ENCODE measurements around the gene EML4.
"Not testable (repeated sequence)": the region's sequence is repeated elsewhere in the genome, so short reads cannot be mapped to it uniquely, and the experiment has no call there.

The EML4 gene

GRCh38 chr2:42172566-42172965 lies 3.4 kb downstream of the EML4 start:
- no peak for DNase-seq (ENCODE audit: low spot score)

- DNase-seq (ENCODE audit: low spot score): not testable (repeated sequence)
These were observed 4.3 kb downstream of the EML4 start for GRCh38 chr2:42173467-42173866.

GRCh38 chr2:42176992-42177738 lies 8.0 kb downstream of the EML4 start:
- no peak for DNase-seq (ENCODE audit: low spot score)

- DNase-seq (ENCODE audit: low spot score): no peak
These were observed 9.2 kb downstream of the EML4 start for GRCh38 chr2:42178335-42178734.

- no peak for DNase-seq (ENCODE audit: low spot score)
These were observed 11.1 kb downstream of the EML4 start for GRCh38 chr2:42180300-42180699.

- no peak for DNase-seq (ENCODE audit: low spot score)
These were observed 13.6 kb downstream of the EML4 start for GRCh38 chr2:42182654-42183308.

- DNase-seq (ENCODE audit: low spot score): no peak
These were observed 14.6 kb downstream of the EML4 start for GRCh38 chr2:42183775-42184174.

- no peak for DNase-seq (ENCODE audit: low spot score)
These were observed 15.2 kb downstream of the EML4 start for GRCh38 chr2:42184346-42184745.

- DNase-seq (ENCODE audit: low spot score): no peak
These were observed 16.2 kb downstream of the EML4 start for GRCh38 chr2:42185220-42185921.

- no peak for DNase-seq (ENCODE audit: low spot score)
These were observed 17.2 kb downstream of the EML4 start for GRCh38 chr2:42186366-42186765.

GRCh38 chr2:42186945-42187632 lies 17.9 kb downstream of the EML4 start:
- no peak for DNase-seq (ENCODE audit: low spot score)

- no peak for DNase-seq (ENCODE audit: low spot score)
These were observed 18.7 kb downstream of the EML4 start for GRCh38 chr2:42187886-42188285.

GRCh38 chr2:42189235-42189566 lies 20.0 kb downstream of the EML4 start:
- DNase-seq (ENCODE audit: low spot score): no peak

GRCh38 chr2:42190191-42190590 lies 21.0 kb downstream of the EML4 start:
- DNase-seq (ENCODE audit: low spot score): no peak

- no peak for DNase-seq (ENCODE audit: low spot score)
These were observed 22.3 kb downstream of the EML4 start for GRCh38 chr2:42191285-42192009.

- DNase-seq (ENCODE audit: low spot score): no peak
These were observed 22.8 kb downstream of the EML4 start for GRCh38 chr2:42192010-42192373.

- no peak for DNase-seq (ENCODE audit: low spot score)
These were observed 23.8 kb downstream of the EML4 start for GRCh38 chr2:42192652-42193566.

GRCh38 chr2:42193722-42194187 lies 24.6 kb downstream of the EML4 start:
- DNase-seq (ENCODE audit: low spot score): no peak

- DNase-seq (ENCODE audit: low spot score): no peak
These were observed 25.3 kb downstream of the EML4 start for GRCh38 chr2:42194428-42194827.

- no peak for DNase-seq (ENCODE audit: low spot score)
These were observed 26.4 kb downstream of the EML4 start for GRCh38 chr2:42195559-42195958.

GRCh38 chr2:42196070-42196402 lies 26.9 kb downstream of the EML4 start:
- DNase-seq (ENCODE audit: low spot score): no peak
